Kasumi-1 (cell line): ENCODE data around the gene DMRTA2.

Source experiments
- DNase-seq, 2 experiments: peaks; one replicate each; lab custom pipeline; 2025; lab: John Stamatoyannopoulos, UW

The DMRTA2 gene

DNA sequence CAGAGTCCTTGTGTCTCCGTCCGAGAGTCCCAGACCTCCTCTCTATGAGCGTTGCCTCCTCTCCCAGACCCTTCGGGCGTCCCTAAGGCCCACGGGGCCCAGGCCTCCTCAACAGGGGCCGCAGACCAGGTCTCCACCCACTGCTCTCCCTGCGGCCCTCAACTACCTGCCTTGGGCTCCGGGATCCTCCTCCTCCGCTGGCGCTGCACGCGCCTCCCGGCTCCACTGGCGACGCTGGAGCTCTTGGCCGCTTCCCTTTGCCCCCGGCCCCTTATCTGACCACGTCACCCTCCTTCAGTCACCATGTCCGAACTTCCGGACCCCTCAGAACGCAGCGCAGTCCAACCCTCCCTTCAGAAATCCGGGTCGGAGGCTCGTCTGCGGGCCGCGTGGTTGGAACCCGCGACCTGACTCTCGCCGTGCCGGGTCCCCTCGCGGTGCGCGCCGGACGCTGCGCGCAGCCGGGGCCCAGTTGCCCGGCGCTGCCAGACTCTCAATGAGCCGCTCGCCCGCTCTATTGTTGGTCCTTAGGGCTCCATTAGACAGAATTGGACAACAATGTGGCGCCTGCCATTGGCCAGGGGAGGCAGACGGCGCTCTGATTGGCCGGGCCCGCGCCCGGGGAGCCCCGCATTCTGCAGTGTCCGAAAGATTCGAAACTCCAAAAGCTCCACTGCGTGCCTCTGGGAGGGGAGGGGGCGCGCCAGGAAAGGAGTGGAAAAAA lies at the start of gene DMRTA2:
Gene DMRTA2, minus strand, starts transcription at position 498 of the 724 bp plus-strand sequence. CDS start 1,907 bp downstream, outside the sequence.
- DNase-seq = no peak

DNA sequence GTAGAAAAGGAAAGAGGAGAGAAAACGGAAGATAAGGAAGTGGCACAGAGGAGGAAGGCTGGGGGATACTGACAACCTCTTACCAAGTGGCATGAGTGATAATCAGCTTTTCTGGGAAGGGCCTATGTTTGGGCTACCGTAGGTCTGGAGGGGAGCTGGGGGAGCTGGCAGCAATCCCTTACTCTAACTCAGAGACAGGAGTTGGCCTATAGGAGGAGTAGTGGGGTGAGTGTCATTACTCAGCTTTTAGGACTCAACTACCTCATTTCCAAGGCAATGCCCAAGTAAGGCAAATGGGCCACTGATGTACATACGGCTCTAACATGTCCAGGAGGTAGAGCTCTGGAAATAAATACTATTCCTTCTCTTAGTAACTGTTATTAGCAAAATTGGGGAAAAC lies 48.7 kb upstream of the DMRTA2 start:
- DNase-seq = no peak

DNA sequence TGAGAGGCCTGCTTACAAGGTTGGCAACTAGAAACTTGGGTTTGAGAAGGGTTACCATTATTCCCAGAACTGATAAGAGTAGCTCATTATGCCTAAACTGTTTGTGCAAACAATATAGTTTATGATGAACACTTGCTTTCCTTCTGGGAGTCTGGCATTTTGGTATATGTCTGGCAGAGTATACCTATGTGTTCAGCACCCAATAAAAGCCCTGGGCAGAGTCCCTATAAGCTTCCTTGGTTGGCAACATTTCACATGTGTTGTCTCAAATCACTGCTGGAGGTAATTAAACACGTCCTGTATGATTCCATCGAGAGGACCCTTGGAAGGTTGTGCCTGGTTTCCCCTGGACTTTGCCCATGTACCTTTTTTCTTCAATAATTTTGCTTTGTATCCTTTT lies 39.7 kb upstream of the DMRTA2 start:
- DNase-seq = no peak

DNA sequence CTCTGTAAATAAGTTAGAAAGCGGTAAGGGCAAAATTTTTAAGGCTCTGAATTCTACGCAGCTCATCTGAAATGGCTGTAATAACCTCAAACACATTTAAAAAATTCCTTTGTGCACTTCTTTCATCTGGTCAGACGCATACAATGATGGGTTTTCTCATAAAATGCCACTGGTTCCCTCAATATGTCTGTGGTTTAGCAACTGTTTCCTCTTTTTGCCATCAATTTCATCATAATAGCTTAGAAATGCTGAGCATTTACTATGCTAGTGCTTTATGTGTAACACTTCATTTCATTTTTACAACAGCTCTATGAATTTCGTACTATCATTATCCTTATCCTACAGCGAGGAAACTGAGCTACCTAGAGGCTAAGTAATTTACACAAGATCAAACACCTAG lies 35.3 kb upstream of the DMRTA2 start:
- peak; percentile 90 to 93 for DNase-seq

DNA sequence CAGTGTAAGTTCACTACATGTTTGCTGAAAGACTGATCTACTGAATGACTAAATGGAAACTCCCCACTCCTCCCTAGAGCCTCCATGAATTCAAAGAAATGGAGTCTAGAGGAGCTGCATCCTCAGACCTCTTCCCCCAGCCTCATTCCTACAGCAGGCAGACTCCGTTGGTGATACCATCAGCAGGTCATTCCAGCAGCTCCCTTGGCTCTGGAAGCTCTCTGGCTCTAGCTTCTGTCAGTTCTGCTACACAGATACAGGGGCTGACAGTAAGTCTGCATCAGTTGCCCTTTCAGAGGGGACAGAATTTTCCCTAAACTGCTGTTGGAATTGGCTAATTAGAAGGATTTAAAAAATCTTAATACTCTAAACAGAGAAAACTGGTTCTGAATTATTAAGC lies 31.7 kb upstream of the DMRTA2 start:
- no peak for DNase-seq

DNA sequence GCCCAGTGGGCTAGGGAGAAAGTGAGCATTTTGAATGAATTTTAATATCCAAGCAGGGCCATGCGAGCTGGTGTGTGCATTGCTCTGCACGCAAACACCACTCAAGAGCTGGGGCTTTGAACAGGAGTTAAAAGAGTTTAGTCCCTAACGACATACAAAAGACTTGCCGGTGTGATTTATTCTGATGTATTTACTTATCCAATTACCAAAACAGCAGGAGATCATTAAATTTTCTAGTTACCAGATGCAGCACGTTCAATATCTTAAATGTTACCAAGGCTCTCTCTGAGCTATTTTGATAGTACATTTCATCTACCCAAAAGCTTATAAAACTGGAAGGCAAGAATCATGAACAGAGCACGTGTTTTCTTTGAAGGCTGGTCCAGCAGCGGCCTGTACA lies 30.0 kb upstream of the DMRTA2 start:
- DNase-seq = no peak

DNA sequence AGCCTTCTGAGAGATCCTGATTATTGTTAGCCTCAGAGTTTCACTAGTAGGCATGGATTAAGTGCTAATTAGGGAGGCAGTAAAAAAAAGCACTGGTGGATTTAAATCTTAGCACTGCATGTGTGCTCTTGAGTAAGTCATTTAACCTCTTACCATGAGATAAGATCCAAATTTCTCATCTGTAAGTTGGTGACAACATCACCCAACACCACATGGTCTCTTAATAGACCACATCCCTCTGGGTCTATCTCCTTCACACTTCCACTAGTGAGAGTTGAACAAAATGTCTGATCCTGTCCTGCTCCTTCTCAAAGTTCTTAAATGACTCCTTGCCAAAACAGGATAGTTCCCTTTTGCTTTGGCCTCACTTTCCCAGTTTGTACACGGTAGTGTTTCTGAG lies 29.5 kb upstream of the DMRTA2 start:
- no peak for DNase-seq

DNA sequence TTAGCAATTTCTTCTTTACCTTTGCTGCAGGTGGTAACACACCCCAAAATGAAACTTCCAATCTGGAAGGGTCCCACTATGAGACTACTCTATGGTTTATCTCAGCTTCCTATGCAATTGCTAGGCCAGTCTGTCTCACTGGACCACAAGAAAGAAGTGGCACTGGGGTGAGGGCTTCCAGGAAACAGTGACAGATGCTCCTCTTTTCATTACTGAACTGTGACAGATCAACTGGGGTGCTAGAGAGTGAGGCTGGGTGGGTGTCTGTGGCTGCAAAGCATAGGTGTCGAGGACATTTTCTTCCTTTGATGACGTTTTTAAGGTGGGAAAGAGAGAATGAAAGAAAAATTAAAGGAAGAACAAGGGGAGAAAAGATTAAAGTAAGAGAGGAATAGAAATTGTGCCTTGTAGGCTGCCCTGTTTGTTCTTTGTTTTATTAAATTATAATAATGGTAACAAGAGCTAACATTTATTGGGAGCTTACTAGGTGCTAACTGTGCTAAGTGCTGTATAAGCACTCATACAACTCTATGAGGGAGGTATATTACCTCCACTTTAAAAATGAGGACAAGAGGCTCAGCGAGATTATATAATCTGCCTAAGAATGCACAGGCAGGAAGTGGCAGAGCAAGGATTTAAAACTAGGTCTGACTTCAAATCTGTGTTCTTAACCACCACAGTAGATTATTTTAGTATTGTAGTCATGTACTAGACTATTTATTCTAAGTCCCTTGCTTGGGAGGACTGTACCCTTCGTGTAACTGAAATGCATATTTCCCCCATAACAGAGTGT lies 27.8 kb upstream of the DMRTA2 start:
- DNase-seq = no peak

DNA sequence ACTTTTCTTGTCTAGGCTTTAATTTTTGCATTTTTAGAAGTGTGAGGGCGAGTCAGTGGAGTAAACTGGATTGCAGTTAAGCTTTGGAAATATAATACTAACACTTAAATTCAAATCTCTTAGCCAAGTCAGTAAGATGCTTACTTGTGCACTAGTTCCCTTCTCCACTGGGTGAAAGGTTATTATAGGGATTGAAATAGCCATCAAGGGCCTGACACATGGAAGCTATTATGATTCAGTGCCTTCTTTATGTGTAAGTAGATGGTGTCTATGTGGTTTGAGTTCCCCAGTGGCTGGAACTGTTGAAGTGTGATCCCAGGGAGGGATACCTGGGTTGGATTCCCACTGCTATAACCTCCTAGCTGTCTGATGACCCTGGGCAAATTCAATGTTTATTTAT lies 24.7 kb upstream of the DMRTA2 start:
- DNase-seq = no peak

DNA sequence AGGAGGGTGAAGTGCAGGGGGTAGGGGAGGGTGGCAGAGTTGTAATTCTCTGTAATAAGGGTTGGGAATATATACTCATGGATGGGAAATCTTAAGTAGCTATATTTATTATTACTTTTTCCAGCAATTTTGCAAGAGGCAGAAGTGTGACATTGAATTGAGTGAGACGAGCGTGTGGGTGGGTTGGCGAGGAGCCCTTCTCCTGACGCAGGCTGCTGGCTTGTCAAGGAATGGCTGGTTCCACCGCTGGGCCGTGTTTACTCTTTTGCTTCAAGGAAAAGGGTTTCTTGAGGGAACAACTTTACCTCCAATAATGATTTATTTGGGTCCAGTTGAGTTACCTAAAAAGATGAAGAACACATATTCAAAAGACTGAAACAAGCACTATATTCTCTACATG lies 17.9 kb upstream of the DMRTA2 start:
- DNase-seq = no peak

DNA sequence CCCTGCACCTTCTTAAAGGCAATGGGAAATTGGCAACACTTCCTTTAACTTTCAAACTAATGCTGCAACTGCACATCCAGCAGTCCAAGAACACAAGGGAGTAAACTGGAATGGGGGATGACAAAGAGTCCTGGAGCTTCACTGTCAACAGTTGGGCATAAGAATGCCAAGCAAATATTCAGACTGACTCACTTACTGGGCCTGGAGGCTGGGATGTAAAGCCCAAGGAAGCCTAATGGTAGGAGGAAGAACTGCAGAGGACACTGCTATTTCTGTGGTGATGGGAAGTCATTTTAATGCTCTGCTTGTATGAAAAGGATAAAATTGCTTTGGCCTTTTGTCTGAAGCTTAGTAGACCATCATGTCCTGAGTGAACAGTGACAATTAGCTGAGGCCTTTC lies 15.7 kb upstream of the DMRTA2 start:
- DNase-seq = no peak

DNA sequence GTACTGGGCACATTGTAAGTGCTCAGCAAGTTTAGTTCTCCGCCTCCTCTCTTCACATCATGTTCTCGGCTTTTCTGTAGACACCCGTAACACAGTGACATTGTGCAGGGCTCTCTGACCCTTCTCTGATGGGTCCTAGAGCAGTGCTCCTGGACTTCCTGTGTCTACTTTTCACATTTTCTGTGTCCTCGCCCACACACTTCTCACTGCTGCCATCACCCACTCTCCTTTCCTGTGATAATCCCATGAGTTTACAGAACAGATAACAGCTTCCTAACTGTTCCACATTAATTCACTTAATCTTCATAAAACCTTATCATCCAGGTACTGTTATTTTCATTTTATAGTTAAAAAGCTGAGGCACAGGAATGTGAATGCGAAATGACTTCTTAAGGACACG lies 13.2 kb upstream of the DMRTA2 start:
- no peak for DNase-seq

DNA sequence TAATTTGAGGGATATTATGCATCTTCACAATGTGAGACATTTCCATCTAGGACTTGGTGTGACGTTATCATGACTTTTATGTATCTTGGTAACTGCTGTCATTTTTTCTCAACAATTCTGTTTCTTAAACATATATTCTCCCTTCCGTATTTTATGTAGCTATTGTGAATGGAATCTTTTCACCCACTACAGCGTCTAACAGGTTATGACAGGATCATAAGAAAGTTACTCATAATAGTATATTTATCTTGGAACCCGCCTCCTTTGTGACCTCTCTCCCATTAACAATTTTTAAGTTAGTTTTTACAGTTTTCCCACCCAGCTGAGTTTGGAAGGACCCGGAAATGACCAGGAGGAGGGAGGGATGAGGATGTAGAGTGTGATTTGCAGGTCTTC lies 6.8 kb upstream of the DMRTA2 start:
- no peak for DNase-seq

DNA sequence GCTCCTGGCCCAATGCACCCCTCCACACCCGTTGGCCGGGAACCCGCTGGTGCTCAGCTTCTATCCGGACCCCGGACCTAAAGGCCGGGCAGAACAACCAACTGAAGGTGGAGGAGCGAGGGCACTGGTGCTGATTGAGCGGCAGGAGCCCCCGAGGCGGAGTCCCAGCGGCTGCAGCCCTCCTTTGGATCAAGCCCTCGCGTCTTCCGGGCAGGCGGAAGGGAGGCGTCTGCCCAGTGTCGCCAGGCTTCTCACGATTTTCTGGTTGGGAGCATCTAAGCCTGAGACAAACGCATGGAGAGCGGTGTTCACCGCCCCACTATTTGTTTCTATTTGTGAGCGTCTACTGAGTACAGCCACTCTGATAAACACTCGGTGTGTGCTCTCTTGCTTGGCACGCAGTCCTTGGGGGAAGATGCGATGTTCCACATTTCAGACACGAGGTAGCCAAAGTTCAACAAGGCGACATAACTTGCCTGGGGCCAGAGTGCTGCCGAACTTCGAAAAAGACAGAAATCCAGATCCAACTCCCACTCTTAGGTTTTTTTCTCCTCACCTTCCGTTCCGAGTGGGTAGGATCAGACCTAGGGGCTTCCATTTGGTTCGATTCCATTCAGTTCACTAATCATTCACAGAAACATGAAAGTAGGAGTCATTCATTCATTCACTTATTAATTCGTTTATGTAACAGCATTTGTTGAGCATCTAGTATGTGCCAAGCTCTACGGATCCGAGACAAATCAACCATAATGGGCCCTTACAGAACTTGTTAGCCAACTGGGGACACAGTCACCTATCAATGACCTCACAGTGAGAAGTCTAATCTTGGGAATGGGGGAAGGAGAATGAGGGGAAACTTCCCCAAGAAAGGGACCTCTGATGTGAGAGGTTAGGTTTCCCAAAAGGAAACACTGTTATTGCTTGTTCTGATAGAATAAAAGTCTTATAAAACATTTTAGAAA lies 4.9 kb upstream of the DMRTA2 start:
- DNase-seq = no peak

DNA sequence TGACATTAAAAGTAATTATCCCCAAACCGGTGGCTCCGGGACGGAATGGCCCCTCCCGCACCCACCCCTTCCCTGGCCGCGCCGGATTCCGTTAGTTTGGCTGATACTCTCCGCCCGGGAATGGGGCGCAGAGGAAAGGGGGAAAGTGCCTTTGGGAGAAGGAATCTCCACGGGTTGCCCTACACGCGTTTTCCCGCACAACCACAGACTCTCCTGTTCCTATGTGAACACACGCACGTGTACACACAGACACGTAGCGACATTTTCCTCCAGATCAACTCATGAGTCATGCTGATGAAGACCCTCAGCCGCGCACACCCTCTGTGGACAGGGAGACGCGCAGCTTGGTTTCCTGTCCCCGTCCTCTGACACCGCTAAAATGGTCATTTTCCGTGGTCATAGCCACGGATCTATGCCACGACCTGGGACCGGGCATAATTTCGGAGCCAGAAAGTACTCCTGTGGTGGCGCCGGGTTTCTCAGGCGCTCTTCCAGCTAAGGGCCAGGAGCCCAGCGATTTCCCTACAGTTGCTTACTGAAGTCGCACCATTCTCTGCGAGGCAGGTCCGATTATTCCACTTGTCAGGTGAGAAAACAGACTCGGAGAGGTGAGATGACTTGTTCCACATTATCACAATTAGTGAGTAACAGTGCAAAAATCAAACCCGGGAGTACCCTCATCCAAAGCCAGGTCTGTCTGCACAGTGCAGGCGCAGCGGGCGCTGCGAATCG lies 4.0 kb upstream of the DMRTA2 start:
- no peak for DNase-seq

DNA sequence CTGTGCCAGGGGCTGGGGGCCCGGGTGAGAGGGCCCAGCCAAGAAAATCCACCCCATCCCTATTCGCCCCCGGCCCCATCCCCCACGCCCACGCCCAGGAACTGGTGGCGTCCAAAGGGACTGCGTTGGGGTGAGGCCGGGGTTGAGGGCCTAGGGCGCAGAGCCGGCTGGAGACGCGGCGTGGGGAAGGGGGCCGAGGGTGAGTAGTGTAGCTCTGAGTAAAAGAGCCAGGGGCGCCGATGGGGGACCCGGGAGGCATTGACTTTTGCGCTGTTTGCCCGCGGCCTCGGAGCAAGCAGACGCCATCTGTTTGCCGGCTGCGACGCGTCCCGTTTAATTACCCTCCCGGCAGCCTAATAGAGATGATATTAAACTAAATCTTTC lies 3.5 kb upstream of the DMRTA2 start:
- DNase-seq = no peak

DNA sequence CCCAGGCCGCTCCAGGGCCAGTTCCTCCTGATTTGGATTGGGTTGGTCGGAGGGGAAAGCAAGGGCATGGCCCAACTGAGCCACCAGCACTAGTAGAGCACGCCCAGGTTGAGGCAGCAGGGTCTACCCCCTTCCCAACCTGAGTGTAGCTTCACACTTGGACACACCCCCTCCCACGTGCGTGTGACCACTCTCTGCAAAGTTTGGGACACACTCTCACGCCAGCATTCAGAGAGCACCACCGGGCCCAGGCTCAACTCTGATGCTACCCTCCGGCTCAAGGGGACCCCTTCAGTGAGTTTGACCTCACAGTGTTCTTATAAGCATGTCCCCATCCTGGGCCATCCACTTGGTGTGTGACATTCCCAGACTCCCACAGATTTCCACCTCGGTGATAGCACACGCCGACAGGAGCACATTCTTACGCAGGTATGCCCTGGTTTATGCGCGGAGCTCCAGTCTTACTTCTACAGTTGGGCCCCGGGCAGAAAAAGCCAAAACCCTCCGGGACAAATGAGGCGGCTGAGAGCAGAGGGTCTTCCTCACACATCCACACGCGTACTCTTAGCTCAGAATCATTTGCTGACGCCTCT lies 3.0 kb upstream of the DMRTA2 start:
- no peak for DNase-seq

DNA sequence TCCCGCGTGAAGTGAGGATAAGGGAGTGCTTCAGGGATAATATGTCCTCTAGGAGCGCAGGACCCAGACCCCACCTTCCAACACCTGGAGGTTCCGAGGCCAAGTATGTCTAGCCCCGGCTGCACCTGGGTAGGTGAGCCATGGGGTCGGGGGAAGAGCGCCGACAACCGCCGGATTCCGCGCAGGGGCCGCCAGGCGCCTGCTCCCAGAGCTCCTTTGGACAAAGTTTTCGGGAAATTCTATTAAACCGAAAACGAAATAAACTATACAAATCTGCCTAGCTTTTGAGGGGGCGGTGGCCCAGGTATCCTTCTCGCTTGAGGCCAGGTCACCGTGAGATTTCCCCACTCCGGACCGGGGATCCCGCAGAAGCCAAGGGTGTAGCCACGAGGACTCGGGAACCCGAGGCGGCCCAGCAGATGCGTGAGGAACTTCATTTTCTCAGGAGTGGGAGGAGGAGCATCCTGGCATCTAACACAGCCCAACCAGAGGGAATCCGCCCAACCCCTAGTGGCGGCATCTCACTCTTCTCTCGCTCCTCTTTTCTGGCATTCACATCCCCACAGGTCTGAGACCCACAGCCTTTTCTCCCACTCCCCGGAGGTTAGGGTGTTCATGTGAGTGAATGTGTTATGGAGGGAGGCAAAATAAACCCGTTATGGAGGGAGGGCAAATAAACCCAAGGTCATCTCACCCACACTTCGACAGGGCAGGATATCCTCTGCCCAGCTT lies 2.3 kb upstream of the DMRTA2 start:
- DNase-seq = no peak

DNA sequence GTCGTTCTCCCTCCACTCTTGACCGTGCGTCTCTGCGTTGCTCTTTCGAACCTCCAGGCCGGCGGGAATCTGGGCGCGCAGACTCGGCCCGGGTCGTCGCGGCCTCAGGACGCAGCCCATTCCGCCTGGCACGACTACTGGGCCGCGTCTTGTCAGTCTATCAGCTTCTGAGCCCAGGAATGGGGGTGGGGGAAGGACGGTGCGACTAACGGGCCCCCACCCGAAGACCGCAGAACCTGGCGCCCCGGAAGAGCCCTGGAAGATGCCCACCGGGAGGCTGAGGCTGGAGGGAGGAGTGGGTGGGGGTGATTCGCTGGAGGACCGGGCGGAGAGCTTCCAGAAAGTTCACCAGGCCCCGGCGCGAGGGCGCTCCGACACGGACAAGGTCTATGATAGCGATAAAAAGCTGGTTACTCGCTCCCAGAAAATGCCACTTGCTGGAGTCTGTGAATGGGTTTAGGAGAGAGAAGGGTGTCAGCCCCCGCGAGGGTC lies 1.7 kb upstream of the DMRTA2 start:
- no peak for DNase-seq

DNA sequence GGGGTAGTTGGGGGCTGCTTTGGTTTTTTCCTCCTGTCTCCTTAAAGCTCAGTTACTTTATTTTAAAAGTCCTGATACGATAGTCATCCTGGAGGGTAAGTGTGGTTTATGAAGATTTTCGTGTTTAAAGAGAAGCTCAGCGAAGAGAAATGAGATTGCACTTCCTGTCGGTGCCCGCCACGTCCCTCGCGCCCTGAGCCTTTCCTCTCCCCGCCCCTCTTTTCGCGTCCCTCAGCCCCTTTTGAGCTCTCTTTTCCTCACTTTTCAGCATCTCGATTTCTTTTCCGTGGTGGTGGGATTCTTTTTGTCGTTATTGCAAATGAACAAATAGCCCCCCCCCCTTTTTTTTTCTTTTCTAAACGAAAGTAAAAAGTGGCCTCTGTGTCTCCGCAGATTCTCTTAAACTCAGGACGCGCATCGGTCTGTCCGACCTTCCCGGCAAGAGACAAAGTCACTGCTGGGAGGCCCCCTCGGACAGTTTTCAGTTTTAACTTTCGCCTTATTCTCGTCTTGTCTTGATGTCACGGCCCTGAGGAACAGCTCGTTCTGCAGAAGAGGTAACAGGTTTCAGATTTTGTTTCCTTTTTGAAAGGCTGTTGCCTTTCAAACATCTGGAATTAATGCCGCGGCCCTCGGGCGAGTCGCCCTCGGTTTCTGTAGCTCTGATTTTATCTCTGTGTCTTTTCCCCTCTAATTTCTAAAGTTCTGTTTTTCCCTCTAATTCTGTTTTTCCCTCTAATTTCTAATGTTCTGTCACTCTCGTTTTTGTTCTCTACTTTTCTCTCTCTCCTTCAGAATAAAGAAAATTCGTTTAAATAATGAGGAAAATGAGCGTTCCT lies 1.0 kb upstream of the DMRTA2 start:
- peak; percentile 11 to 15 for DNase-seq
